Stimulated activated naive CD4-positive, alpha-beta T cell treated with Interleukin-2 at 50 U/mL for 16 hours (primary cell): ENCODE results near the gene TNFRSF21.
"Not testable (repeated sequence)": the region's sequence is repeated elsewhere in the genome, so short reads cannot be mapped to it uniquely, and the experiment has no call there.

Source experiments
- DNase-seq: peaks from one replicate; lab custom pipeline; 2025; lab: John Stamatoyannopoulos, UW

TNFRSF21 gene

GRCh38 chr6:47288267-47289090 lies 21.2 kb downstream of the TNFRSF21 start:
- no peak for DNase-seq

- DNase-seq = no peak
Measured at GRCh38 chr6:47286301-47286700, 23.4 kb downstream of the TNFRSF21 start.

- DNase-seq = no peak
Measured at GRCh38 chr6:47283993-47284392, 25.7 kb downstream of the TNFRSF21 start.

- no peak for DNase-seq
Measured at GRCh38 chr6:47278545-47278944, 31.2 kb downstream of the TNFRSF21 start.

GRCh38 chr6:47277702-47278101 lies 32.0 kb downstream of the TNFRSF21 start:
- DNase-seq = no peak

- DNase-seq = no peak
Measured at GRCh38 chr6:47276377-47276776, 33.3 kb downstream of the TNFRSF21 start.

- no peak for DNase-seq
Measured at GRCh38 chr6:47275640-47276039, 34.1 kb downstream of the TNFRSF21 start.

- not testable (repeated sequence) for DNase-seq
Measured at GRCh38 chr6:47275132-47275531, 34.6 kb downstream of the TNFRSF21 start.

GRCh38 chr6:47268572-47269187 lies 41.0 kb downstream of the TNFRSF21 start:
- DNase-seq = no peak

GRCh38 chr6:47267301-47267700 lies 42.4 kb downstream of the TNFRSF21 start:
- DNase-seq = no peak

GRCh38 chr6:47265971-47266370 lies 43.7 kb downstream of the TNFRSF21 start:
- DNase-seq = no peak

- no peak for DNase-seq
Measured at GRCh38 chr6:47264775-47265184, 44.9 kb downstream of the TNFRSF21 start.

GRCh38 chr6:47263268-47263667 lies 46.4 kb downstream of the TNFRSF21 start:
- no peak for DNase-seq

GRCh38 chr6:47262231-47262630 lies 47.5 kb downstream of the TNFRSF21 start:
- DNase-seq = no peak

- no peak for DNase-seq
Measured at GRCh38 chr6:47261191-47261590, 48.5 kb downstream of the TNFRSF21 start.

GRCh38 chr6:47260021-47260420 lies 49.7 kb downstream of the TNFRSF21 start:
- no peak for DNase-seq

GRCh38 chr6:47258724-47259347 lies 50.9 kb downstream of the TNFRSF21 start:
- no peak for DNase-seq

- no peak for DNase-seq
Measured at GRCh38 chr6:47256981-47257730, 52.5 kb downstream of the TNFRSF21 start.

GRCh38 chr6:47256361-47256760 lies 53.3 kb downstream of the TNFRSF21 start:
- DNase-seq = no peak

GRCh38 chr6:47254906-47255305 lies 54.8 kb downstream of the TNFRSF21 start:
- DNase-seq = no peak

- DNase-seq = no peak
Measured at GRCh38 chr6:47254051-47254450, 55.7 kb downstream of the TNFRSF21 start.

GRCh38 chr6:47253136-47253535 lies 56.6 kb downstream of the TNFRSF21 start:
- no peak for DNase-seq
